GM12891 (cell line): ENCODE results near the gene ERGIC2.

Source experiments
- DNase-seq: peaks from one replicate; pipeline ENCODE4 v3.0.0; 2011; ENCODE audit warnings: low spot score; ENCODE audit not compliant: insufficient read length
- FAIRE-seq: peaks from 2 replicates; lab custom pipeline; 2011; peaks lifted over from hg19 to GRCh38; lab: Jason Lieb, UNC
- PAX5 ChIP-seq: IDR thresholded peaks from 2 replicates; pipeline ENCODE4 v1.6.1; 2011; ENCODE audit warnings: low read length, moderate library complexity, mild to moderate bottlenecking; ENCODE audit not compliant: insufficient read depth, severe bottlenecking
- POLR2A ChIP-seq: IDR thresholded peaks from 2 replicates; pipeline ENCODE4 v1.6.1; 2011; ENCODE audit warnings: low read depth, low read length, control low read depth
- POLR2AphosphoS5 ChIP-seq: IDR thresholded peaks from 2 replicates; pipeline ENCODE4 v1.6.1; 2011; ENCODE audit warnings: low read depth, low read length, control low read depth
- POU2F2 ChIP-seq: IDR thresholded peaks from 2 replicates; pipeline ENCODE4 v1.6.1; 2011; ENCODE audit warnings: low read depth, mild to moderate bottlenecking, control low read depth, low read length, moderate library complexity
- SPI1 ChIP-seq: IDR thresholded peaks from 2 replicates; pipeline ENCODE4 v1.6.1; 2011; ENCODE audit warnings: low read depth, low read length, control low read depth
- TAF1 ChIP-seq: IDR thresholded peaks from 2 replicates; pipeline ENCODE4 v1.6.1; 2011; ENCODE audit warnings: low read depth, low read length, control low read depth

The ERGIC2 gene

DNA sequence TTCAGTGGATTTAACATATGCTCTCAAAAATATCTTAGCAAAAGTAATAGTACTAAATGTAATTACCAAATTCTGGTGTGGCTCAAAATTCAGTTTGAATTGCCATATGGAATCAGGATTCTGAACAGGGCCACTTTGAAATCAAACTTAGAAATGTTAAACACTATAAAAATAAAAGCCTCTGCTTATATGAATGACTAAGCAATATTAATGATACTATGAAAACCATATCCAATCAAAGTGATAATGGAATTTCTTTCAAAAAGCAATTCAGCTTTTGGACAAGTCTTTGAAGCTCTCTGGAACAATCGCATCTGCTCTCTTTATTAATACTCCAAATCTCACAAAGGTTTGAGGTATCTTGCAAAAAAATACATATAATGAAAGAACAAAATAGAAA, 51.6 kb downstream of the ERGIC2 start:
- no peak for DNase-seq
- TF ChIP-seq POU2F2 (no peak), POLR2A (no peak), SPI1 (no peak), POLR2AphosphoS5 (no peak), PAX5 (no peak), TAF1 (no peak)
- FAIRE-seq: no peak

DNA sequence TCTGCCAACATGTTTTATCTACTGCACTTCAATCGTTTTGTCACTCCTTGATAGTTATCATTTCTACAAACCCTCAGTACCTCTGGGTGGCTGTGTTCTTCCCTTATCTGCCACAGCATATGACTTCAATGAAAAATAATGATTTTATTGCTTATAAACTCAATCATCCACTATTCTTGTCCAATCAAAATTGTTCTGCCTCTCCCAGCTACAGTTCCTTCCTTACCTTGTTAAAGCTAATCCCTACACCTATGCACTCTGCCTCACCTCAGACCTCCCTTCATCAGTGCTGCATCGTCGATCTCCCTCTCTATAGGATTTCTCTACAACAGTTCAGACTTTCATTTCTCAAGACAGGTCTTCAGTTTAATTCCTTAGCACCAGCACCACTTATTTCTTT, 58.8 kb downstream of the ERGIC2 start:
- TF ChIP-seq SPI1 (no peak), TAF1 (no peak), POU2F2 (no peak), PAX5 (no peak), POLR2AphosphoS5 (no peak)
- FAIRE-seq (no peak), DNase-seq (no peak)

DNA sequence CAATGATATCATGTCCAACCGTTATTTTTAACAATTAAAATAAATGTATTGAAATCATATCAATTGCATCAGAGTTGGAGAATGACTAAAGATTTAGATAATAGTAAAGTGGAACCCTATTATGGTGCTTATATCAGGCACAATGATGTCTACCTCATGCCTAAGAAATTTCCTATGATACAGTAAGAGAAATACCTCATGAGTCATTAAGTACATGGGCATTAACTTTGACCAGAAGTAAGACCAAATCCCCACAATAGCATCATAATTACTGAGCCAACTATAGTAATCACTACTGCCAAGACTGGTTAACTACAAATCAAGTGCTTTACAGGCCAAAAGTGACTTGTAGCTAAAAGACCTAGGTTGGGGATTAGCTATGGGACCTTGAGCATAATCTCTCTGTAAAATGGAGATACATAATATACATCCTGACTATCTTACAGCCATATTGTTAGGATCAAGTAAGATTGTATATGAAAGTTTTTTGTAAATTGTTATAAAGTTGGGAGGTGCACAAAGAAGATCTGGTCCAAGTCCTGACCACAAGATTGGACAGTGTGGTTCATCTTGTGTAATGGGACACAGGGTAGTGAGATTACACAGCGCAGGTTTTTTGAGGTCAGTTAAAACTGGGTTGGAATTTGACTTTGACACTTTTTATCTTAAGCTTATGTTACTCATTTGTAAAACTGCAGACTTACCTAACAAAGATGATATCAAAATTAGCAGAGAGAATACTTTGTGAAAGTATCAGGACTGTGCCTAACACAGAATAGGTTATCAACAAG, 60.5 kb downstream of the ERGIC2 start:
- no peak for FAIRE-seq
- no peak for TF ChIP-seq PAX5
- TF ChIP-seq POLR2A: no peak
- no peak for TF ChIP-seq POU2F2
- TF ChIP-seq SPI1: no peak
- no peak for TF ChIP-seq TAF1
- TF ChIP-seq POLR2AphosphoS5: no peak
- DNase-seq: no peak

DNA sequence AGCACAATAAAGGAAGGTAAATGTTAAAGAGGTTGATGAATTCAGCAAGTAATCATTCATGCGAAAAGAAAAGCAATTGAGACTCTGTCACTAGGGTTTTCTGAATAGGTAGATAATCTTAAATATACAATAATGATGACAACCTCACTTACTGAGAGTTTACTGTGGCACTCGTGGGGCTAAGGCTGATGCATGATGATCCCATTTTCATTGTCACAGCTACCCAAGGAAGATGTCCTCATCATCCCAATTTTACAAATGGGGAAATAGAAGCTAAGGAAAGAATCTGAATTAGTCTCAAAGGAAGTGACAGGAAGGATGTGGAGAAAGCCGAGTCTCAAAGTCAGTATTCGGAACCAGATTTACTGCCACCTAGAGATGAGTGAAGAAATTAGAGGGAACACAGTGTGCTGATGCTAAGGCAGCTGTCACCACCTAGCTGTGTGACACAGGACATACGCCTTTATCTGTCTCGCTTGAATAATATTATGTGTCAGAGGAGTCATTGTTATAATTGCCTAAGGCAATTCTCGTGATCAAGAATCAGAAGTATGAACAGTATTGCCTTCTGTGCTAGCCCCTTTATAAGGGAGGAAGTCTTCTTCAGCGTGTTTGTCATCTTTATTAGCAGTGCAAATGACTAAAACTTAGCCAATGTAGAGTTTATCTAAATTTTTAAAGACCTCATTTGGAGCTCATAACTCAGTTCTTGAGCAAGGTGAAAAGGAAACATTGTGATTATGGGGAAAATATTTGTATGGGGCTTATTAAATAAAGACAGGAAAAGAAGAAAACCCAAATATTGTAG, 63.2 kb downstream of the ERGIC2 start:
- TF ChIP-seq SPI1: 0 out of 2 replicates have a peak, but pooled peaks have one; percentile 9
- TF ChIP-seq TAF1: no peak
- FAIRE-seq (peak; percentile 93), DNase-seq (peak; percentile 30)

DNA sequence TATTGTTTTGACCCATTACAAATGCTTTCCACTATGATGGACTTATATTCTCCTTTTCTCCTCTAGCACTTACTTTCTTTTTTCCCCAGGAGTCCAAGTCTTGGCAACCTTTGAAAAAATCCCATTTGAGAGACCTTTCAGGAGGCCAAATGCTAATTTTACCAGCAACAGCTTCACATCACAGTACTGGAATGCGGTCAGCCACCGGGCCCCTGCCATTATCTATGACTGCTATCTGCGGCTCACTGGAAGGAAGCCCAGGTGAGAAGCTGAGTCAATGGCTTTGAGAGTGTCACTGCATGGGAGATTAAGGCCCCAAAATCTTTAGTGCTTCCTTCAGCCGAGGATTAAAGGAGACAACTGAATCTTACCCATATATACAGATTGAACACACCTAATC, 64.2 kb downstream of the ERGIC2 start:
- FAIRE-seq (no peak), DNase-seq (no peak)
- TF ChIP-seq SPI1: no peak
- TF ChIP-seq POLR2AphosphoS5: no peak
- TF ChIP-seq POU2F2: no peak
- TF ChIP-seq PAX5: no peak
- no peak for TF ChIP-seq POLR2A
- TF ChIP-seq TAF1: no peak

DNA sequence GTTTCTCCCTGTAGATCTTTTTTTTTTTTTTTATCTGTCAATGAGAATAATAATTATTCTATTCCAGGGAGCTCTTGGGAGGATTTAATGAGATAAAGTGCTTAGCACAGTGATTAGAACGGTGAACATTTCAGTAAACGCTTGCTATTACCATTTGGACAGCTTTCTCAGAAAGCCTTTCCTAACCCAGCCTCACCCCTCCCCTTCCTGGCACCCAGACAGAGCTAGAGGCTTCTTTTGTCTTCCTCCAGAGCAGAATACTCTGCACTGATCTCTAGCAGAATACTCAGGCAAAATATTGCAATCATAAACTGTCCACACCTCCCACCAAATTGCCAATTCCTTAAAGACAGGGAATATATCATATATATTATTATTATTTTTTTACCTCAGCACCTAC, 66.6 kb downstream of the ERGIC2 start:
- TF ChIP-seq SPI1: no peak
- no peak for TF ChIP-seq POU2F2
- TF ChIP-seq PAX5: no peak
- no peak for TF ChIP-seq TAF1
- no peak for TF ChIP-seq POLR2A
- TF ChIP-seq POLR2AphosphoS5: no peak
- no peak for FAIRE-seq
- no peak for DNase-seq

DNA sequence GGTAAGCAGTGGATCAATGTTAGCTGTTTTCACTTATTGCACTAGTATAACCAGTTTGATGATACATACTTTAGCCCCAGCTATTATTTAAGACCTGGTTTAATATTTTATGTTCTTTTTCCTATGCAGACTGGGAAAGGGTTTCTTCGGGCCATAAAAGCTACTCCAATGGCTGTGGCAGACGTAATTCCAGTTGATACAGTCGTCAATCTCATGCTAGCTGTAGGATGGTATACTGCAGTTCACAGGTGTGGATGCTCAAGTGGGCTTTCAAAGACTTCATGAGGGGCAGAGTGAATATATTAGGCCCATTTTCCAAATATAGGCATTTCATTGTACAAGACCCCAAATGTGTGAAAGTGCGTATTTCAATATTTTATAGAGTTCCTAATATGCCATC, 70.1 kb downstream of the ERGIC2 start:
- no peak for FAIRE-seq
- no peak for TF ChIP-seq POLR2A
- no peak for TF ChIP-seq POLR2AphosphoS5
- no peak for TF ChIP-seq POU2F2
- no peak for TF ChIP-seq TAF1
- no peak for TF ChIP-seq SPI1
- TF ChIP-seq PAX5: no peak

DNA sequence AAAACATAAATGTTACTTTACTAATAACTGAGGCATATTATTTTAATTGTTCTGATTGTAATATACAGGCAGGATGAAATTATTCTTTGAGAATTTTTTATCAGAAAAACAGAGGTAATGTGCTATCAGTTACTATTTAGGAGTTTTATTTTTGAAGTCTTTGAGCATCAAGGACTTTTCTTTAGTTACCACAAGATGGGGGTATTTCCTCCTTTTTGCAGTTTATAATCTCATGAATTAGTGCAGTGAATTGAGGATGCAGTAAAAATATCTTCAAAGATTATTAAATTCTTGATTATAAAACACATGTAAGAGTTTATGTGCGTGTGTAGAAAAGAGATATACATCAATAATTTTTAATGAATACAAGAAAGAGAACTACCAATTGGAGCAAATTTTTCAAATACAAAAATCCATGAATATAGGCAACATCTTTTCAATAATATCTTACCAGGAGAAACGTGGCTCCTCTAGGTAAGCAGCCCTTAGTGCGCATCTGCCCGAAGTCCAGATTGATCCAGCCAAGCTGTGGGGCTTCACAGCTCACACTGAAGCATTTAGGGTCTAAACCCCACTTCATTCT, 71.6 kb downstream of the ERGIC2 start:
- TF ChIP-seq POLR2AphosphoS5 (no peak), POLR2A (no peak), PAX5 (no peak), POU2F2 (no peak), TAF1 (no peak), SPI1 (no peak)
- DNase-seq (no peak), FAIRE-seq (no peak)

More for the DNA sequence above, 70.1 kb downstream of the ERGIC2 start:
- no peak for DNase-seq

DNA sequence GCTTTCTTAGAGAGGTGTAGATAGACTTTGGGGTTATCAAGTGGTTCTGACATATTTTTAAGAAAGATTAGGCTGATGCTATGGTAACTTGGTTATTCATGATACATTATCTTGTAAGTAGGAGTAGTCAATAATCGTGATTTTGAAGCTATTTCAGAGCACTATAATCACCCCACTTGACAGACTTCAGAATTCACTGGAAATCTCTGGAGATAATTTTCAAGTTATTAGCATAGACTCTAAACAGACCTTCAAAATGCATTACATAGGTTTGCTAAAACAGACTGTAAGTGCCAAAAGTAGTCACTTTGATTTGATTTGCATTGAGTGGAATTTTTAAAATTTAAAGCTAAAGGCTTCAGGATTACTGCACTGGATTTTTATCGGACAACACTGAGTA, 74.3 kb downstream of the ERGIC2 start:
- FAIRE-seq: no peak
- no peak for DNase-seq
- TF ChIP-seq POLR2AphosphoS5 (no peak), POU2F2 (no peak), SPI1 (no peak), PAX5 (no peak), TAF1 (no peak), POLR2A (no peak)

DNA sequence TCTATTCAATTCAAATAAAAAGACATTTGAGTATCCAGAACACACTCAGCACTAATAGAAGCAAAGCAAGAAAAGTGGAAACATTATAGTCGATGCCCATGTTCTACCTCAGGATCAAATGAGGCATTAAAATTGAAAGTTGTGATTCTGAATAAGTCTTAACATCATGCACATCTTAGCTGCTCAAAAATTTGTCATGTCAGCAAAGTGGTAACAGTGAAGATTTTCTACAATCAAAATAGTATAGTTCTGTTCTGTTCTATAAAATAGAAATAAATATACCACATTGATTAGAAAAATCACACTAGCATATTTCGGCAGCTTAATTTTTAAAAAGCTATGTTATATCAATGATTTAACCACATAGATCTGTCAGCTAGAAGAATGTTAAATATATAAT, 74.7 kb downstream of the ERGIC2 start:
- DNase-seq (no peak), FAIRE-seq (no peak)
- no peak for TF ChIP-seq POLR2AphosphoS5
- no peak for TF ChIP-seq POU2F2
- no peak for TF ChIP-seq PAX5
- TF ChIP-seq POLR2A: no peak
- no peak for TF ChIP-seq SPI1
- TF ChIP-seq TAF1: no peak
